Neural progenitor cell (in vitro differentiated cells): ENCODE results near the gene ADAM17. TPM values are rescaled to one million over a fixed set of nuclear protein-coding genes. Genes with fewer than 3 reads are reported as not detected.

ENCODE experiments used
- DNase-seq: peaks from one replicate; pipeline ENCODE4 v3.0.0-alpha.2; 2016; ENCODE audit warnings: low spot score
- H2AFZ ChIP-seq: fragments of 200-600 bp; sonication (generic); replicated peaks from 2 replicates; pipeline ENCODE4 v1.6.1; 2016; ENCODE audit warnings: antibody characterized with exemption
- H3F3A ChIP-seq: fragments of 200-600 bp; sonication (generic); 2 replicates; pipeline ENCODE4 v1.6.1; 2016; ENCODE audit warnings: antibody characterized with exemption, low read depth
- H3K27ac ChIP-seq: fragments of 200-600 bp; sonication (generic); 2 replicates; pipeline ENCODE4 v1.5.1; 2016; ENCODE audit warnings: mild to moderate bottlenecking
- H3K27me3 ChIP-seq: fragments of 200-600 bp; sonication (generic); 2 replicates; pipeline ENCODE4 v1.6.1; 2016; ENCODE audit warnings: mild to moderate bottlenecking, moderate library complexity
- H3K36me3 ChIP-seq: fragments of 200-600 bp; sonication (generic); 2 replicates; pipeline ENCODE4 v1.5.1; 2016
- H3K4me1 ChIP-seq: fragments of 200-600 bp; sonication (generic); 2 replicates; pipeline ENCODE4 v1.6.1; 2016; ENCODE audit warnings: mixed run types
- H3K4me2 ChIP-seq: fragments of 200-600 bp; sonication (generic); 2 replicates; pipeline ENCODE4 v1.6.1; 2016
- H3K4me3 ChIP-seq: fragments of 200-600 bp; sonication (generic); 2 replicates; pipeline ENCODE4 v1.5.1; 2016
- H3K79me2 ChIP-seq: fragments of 200-600 bp; sonication (generic); 2 replicates; pipeline ENCODE4 v1.6.1; 2016; ENCODE audit warnings: low read depth
- H3K9ac ChIP-seq: fragments of 200-600 bp; sonication (generic); 2 replicates; pipeline ENCODE4 v1.6.1; 2016
- H3K9me3 ChIP-seq: fragments of 200-600 bp; sonication (generic); 2 replicates; pipeline ENCODE4 v1.5.1; 2016; ENCODE audit warnings: low read depth
- H4K20me1 ChIP-seq: fragments of 200-600 bp; sonication (generic); 2 replicates; pipeline ENCODE4 v1.6.1; 2016; ENCODE audit warnings: low read depth
- H3K27ac Mint-ChIP-seq: 3 replicates; pipeline ENCODE4 v1.8.0; 2021; ENCODE audit warnings: mixed read lengths
- H3K27me3 Mint-ChIP-seq: 2 replicates; pipeline ENCODE4 v1.8.0; 2022; ENCODE audit warnings: low read depth, mild to moderate bottlenecking, inconsistent platforms, moderate library complexity, mixed read lengths; ENCODE audit not compliant: insufficient read depth
- H3K36me3 Mint-ChIP-seq: 3 replicates; pipeline ENCODE4 v1.8.0; 2021; ENCODE audit warnings: mixed read lengths
- H3K4me1 Mint-ChIP-seq: 3 replicates; pipeline ENCODE4 v1.8.0; 2021; ENCODE audit warnings: mixed read lengths
- H3K4me3 Mint-ChIP-seq: 3 replicates; pipeline ENCODE4 v1.8.0; 2021; ENCODE audit warnings: mild to moderate bottlenecking, moderate library complexity, mixed read lengths
- H3K9me3 Mint-ChIP-seq: 3 replicates; pipeline ENCODE4 v1.8.0; 2020; ENCODE audit warnings: mixed read lengths
- CTCF ChIP-seq: fragments of 200-600 bp; sonication (generic); IDR thresholded peaks from 2 replicates; pipeline ENCODE4 v1.5.1; 2017; ENCODE audit warnings: antibody characterized with exemption, mild to moderate bottlenecking
- EZH2 ChIP-seq: fragments of 200-600 bp; sonication (generic); IDR thresholded peaks from 2 replicates; pipeline ENCODE4 v1.6.1; 2017; ENCODE audit warnings: antibody characterized with exemption, mild to moderate bottlenecking, moderate library complexity
- EZH2phosphoT487 ChIP-seq: fragments of 200-600 bp; sonication (generic); IDR thresholded peaks from 2 replicates; pipeline ENCODE4 v1.6.1; 2017; ENCODE audit warnings: antibody characterized with exemption
- total RNA-seq: library from RNA; depleted of rRNA; stranded (reverse); fragments of >200 nt; gene quantifications from 2 replicates; pipeline ENCODE4 v1.2.3, GENCODE V29; 2015; ENCODE audit warnings: low replicate concordance

Gene ADAM17
- total RNA-seq, 1 donor from 2014 or later, result 72.1 TPM

- no peak overlapping the region for H2AFZ ChIP-seq
- no peaks in the 10 kb centered on the region for H3K9me3 ChIP-seq
- H3F3A ChIP-seq, result peaks cover 23% of the 10 kb centered on the region
- H3K4me3 ChIP-seq, result no peak overlapping the region
- peaks cover 27% of the 10 kb centered on the region for H3K27me3 ChIP-seq
- H3K27ac ChIP-seq, result no peak overlapping the region
- no peak overlapping the region for H3K4me2 ChIP-seq
- H3K9ac ChIP-seq, result no peak overlapping the region
- Mint-ChIP-seq H3K36me3 (peaks cover 27% of the 10 kb centered on the region), H3K9me3 (no peaks in the 10 kb centered on the region), H3K4me3 (no peak overlapping the region), H3K27ac (no peak overlapping the region), H3K27me3 (peaks cover 4% of the 10 kb centered on the region), H3K4me1 (peaks cover 5% of the 10 kb centered on the region)
- H3K4me1 ChIP-seq, result no peaks in the 10 kb centered on the region
- H3K36me3 ChIP-seq, result peaks cover 4% of the 10 kb centered on the region
- peaks cover 8% of the 10 kb centered on the region for H4K20me1 ChIP-seq
- no peak for TF ChIP-seq EZH2phosphoT487
- TF ChIP-seq CTCF, result no peak
- no peak for TF ChIP-seq EZH2
- no peaks in the 10 kb centered on the region for H3K79me2 ChIP-seq
- no peak for DNase-seq
These were observed 84.4 kb downstream of the ADAM17 start for GRCh38 chr2:9471206-9471605.

DNA sequence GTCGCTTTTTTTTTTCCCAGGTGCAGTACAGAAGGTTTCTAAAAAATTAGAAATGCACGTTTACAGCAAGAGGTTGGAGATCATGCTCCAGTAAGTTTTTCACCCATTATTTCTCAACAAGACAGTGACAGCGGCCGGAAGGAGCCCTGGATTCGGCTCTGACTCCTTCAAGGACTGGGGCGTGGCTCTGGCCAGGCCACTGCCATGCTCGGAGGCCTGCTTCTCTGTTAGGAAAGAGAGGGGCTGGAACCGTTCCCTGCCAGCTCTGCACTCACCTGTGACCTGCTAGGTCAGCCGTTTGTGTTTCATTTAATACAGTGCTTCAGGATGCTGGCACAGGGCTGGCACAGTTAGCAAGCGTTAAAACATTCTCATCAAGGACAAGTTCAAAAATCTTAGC lies 87.9 kb downstream of the ADAM17 start:
- Histone ChIP-seq H3K79me2 (no peaks in the 10 kb centered on the region), H3K4me2 (no peak overlapping the region), H3K9ac (no peak overlapping the region), H3K27me3 (no peaks in the 10 kb centered on the region), H3K36me3 (peaks cover 4% of the 10 kb centered on the region), H4K20me1 (peaks cover 3% of the 10 kb centered on the region), H3K27ac (no peak overlapping the region), H3K9me3 (no peaks in the 10 kb centered on the region), H2AFZ (no peak overlapping the region), H3K4me1 (no peaks in the 10 kb centered on the region), H3K4me3 (no peak overlapping the region), H3F3A (peaks cover 6% of the 10 kb centered on the region)
- no peak for DNase-seq
- Mint-ChIP-seq H3K27ac (no peak overlapping the region), H3K4me3 (no peak overlapping the region), H3K4me1 (no peaks in the 10 kb centered on the region), H3K36me3 (peaks cover 22% of the 10 kb centered on the region), H3K27me3 (peaks cover 6% of the 10 kb centered on the region), H3K9me3 (no peaks in the 10 kb centered on the region)
- TF ChIP-seq EZH2phosphoT487, result no peak

DNA sequence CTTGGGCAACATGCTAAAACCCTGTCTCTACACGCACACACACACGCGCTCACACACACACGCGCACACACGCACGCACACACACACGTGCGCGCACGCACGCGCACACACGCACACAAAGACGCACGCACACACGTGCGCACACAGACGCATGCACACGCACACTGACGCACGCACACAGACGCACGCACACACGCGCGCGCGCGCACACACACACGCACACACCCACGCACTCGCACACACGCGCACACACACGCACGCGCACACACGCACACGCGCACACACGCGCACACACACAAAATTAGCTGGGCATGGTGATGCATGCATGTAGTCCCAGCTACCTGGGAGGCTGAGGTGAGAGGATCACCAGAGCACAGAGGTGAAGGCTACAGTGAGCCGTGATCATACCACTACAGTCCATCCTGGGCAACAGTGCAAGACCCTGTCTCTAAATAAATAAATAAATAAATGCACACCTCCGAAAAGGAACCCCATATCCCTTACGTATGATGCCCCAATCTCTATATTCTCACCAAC lies 89.4 kb downstream of the ADAM17 start:
- no peak overlapping the region for H3K4me2 ChIP-seq
- H3K9me3 ChIP-seq, result no peaks in the 10 kb centered on the region
- no peak overlapping the region for H3K4me3 Mint-ChIP-seq
- H2AFZ ChIP-seq, result no peak overlapping the region
- H3K27me3 Mint-ChIP-seq, result peaks cover 6% of the 10 kb centered on the region
- no peaks in the 10 kb centered on the region for H3K4me1 Mint-ChIP-seq
- H3K79me2 ChIP-seq, result no peaks in the 10 kb centered on the region
- no peak overlapping the region for H3K9ac ChIP-seq
- peaks cover 7% of the 10 kb centered on the region for H3F3A ChIP-seq
- H3K36me3 Mint-ChIP-seq, result peaks cover 14% of the 10 kb centered on the region
- no peak overlapping the region for H3K27ac ChIP-seq
- H3K36me3 ChIP-seq, result peaks cover 2% of the 10 kb centered on the region
- TF ChIP-seq CTCF (no peak), EZH2 (no peak), EZH2phosphoT487 (no peak)
- H3K27me3 ChIP-seq, result no peaks in the 10 kb centered on the region
- no peak overlapping the region for H3K4me3 ChIP-seq
- no peak overlapping the region for H3K27ac Mint-ChIP-seq
- H3K4me1 ChIP-seq, result no peaks in the 10 kb centered on the region
- DNase-seq, result no peak
- H4K20me1 ChIP-seq, result peaks cover 3% of the 10 kb centered on the region
- no peaks in the 10 kb centered on the region for H3K9me3 Mint-ChIP-seq

DNA sequence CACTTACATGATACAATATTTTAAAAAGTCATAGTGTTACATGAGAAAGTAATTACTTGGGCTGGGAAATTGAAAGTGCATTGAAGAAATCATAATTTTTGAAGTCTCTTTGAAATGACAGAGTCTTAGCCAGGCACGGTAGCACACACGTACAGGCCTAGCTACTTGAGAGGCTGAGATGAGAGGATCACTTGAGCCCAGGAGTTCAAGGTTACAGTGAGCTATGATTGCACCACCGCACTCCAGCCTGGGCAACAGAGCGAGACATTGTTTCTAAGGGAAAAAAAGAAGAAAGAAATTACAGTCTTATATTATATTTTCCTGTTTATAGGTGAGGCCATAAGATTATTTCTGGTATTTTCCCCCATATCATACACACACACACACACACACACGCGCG lies 90.5 kb downstream of the ADAM17 start:
- Histone ChIP-seq H2AFZ (no peak overlapping the region), H3K9ac (no peak overlapping the region), H3K4me1 (no peaks in the 10 kb centered on the region), H3K79me2 (no peaks in the 10 kb centered on the region), H3K27me3 (no peaks in the 10 kb centered on the region), H3K9me3 (no peaks in the 10 kb centered on the region), H3K4me3 (no peak overlapping the region), H3K4me2 (no peak overlapping the region), H3K27ac (no peak overlapping the region), H3F3A (peaks cover 7% of the 10 kb centered on the region), H4K20me1 (peaks cover 3% of the 10 kb centered on the region), H3K36me3 (no peaks in the 10 kb centered on the region)
- Mint-ChIP-seq H3K36me3 (peaks cover 15% of the 10 kb centered on the region), H3K27ac (no peak overlapping the region), H3K27me3 (peaks cover 6% of the 10 kb centered on the region), H3K4me3 (no peak overlapping the region), H3K4me1 (no peaks in the 10 kb centered on the region), H3K9me3 (no peaks in the 10 kb centered on the region)
- DNase-seq, result no peak
- TF ChIP-seq EZH2phosphoT487 (no peak), EZH2 (no peak), CTCF (no peak)
